Testis (tissue), 5 donors: Measurements from ENCODE around the gene SPOP. TPM values are rescaled to one million over a fixed set of nuclear protein-coding genes. Genes with fewer than 3 reads are reported as not detected.
"Not testable (repeated sequence)": the region's sequence is repeated elsewhere in the genome, so short reads cannot be mapped to it uniquely, and the experiment has no call there.

ENCODE experiments used
- DNase-seq: peaks from one replicate; pipeline ENCODE4 v3.0.0-alpha.2; 2019
- H3K27ac ChIP-seq, 2 donors: fragments of 200-600 bp; sonication (generic); one replicate each; pipeline ENCODE4 v1.5.1; 2019
- H3K27me3 ChIP-seq: fragments of 200-600 bp; sonication (generic); one replicate; pipeline ENCODE4 v1.5.1; 2019
- H3K36me3 ChIP-seq: fragments of 200-600 bp; sonication (generic); one replicate; pipeline ENCODE4 v1.5.1; 2017; ENCODE audit warnings: low read depth; ENCODE audit errors: missing control alignments
- H3K4me1 ChIP-seq: fragments of 200-600 bp; sonication (generic); one replicate; pipeline ENCODE4 v1.5.1; 2019
- H3K4me3 ChIP-seq, 2 donors: fragments of 200-600 bp; sonication (generic); one replicate each; pipeline ENCODE4 v1.5.1; 2017 to 2019
- H3K9me3 ChIP-seq: fragments of 200-600 bp; sonication (generic); one replicate; pipeline ENCODE4 v1.5.1; 2017
- POLR2A ChIP-seq: fragments of 450-650 bp; IDR thresholded peaks from one replicate; pipeline ENCODE4 v1.6.1; 2017; ENCODE audit warnings: antibody characterized with exemption, mild to moderate bottlenecking, moderate library complexity
- WGBS, 2 donors: methylation state at CpG; one replicate each; pipeline ENCODE4 v1.1.5; 2018; 5-methylcytosine and 5-hydroxymethylcytosine counted together
- intact Hi-C: fragments of 100-400 bp; cut with DNase I; formaldehyde crosslinking; loops from one replicate; pipeline ENCODE4 v1.15.1; 2023; ENCODE audit warnings: low total_unique reads
- long read RNA-seq, 2 donors: transcript quantifications; one replicate each; lab custom pipeline, GENCODE V29; 2026
- polyA plus RNA-seq: library from polyadenylated mRNA; stranded (reverse); fragments of 350-450 nt; fragmentation: Illumina TruSeq; extraction: RNeasy Lipid Tissue Mini Kit (QIAGEN cat#74804); gene quantifications from one replicate; pipeline ENCODE4 v1.2.3, GENCODE V29; 2014; ENCODE audit warnings: low read depth, low replicate concordance; ENCODE audit not compliant: insufficient read depth
- total RNA-seq, 2 donors: library from RNA; depleted of rRNA; stranded (reverse); fragments of >200 nt; gene quantifications; one replicate each; pipeline ENCODE4 v1.2.3, GENCODE V29; 2016
- TF ChIP-seq, protein P1 (sequence below), 3 experiments: fragments of 450-650 bp in 2 of 3; fragments of 200-600 bp in 1 of 3; sonication (generic) in 1 of 3; IDR thresholded peaks; one replicate each; pipeline ENCODE4 v1.5.1; 2016 to 2019; ENCODE audit warnings: antibody characterized with exemption in 3 of 3, mild to moderate bottlenecking in 2 of 3, moderate library complexity in 1 of 3

The SPOP gene
- total RNA-seq (10 to 100 TPM; 52.0 to 60.6 TPM), polyA plus RNA-seq (39.6 TPM)
- long read RNA-seq, donor 1, transcript SPOP-222 (2 exons, 421 nt), result minor isoform, 12 of 77 reads
- long read RNA-seq, donor 1, transcript SPOP-221 (1 exons, 2,135 nt), result major isoform, 35 of 77 reads
- long read RNA-seq, donor 1, transcript SPOP-206 (10 exons, 1,865 nt), result minor isoform, 20 of 77 reads
- long read RNA-seq, donor 1, partial matches to known transcripts, result 6 of 77 reads
- long read RNA-seq, donor 1, other reads (novel, unspliced or antisense), result 0 of 77 reads
- long read RNA-seq, donor 2, transcript SPOP-221 (1 exons, 2,135 nt), result major isoform, 21 of 42 reads
- long read RNA-seq, donor 2, transcript SPOP-206 (10 exons, 1,865 nt), result minor isoform, 12 of 42 reads
- long read RNA-seq, donor 2, transcript SPOP-222 (2 exons, 421 nt), result minor isoform, 8 of 42 reads
- long read RNA-seq, donor 2, partial matches to known transcripts, result 0 of 42 reads
- long read RNA-seq, donor 2, other reads (novel, unspliced or antisense), result 0 of 42 reads

DNA sequence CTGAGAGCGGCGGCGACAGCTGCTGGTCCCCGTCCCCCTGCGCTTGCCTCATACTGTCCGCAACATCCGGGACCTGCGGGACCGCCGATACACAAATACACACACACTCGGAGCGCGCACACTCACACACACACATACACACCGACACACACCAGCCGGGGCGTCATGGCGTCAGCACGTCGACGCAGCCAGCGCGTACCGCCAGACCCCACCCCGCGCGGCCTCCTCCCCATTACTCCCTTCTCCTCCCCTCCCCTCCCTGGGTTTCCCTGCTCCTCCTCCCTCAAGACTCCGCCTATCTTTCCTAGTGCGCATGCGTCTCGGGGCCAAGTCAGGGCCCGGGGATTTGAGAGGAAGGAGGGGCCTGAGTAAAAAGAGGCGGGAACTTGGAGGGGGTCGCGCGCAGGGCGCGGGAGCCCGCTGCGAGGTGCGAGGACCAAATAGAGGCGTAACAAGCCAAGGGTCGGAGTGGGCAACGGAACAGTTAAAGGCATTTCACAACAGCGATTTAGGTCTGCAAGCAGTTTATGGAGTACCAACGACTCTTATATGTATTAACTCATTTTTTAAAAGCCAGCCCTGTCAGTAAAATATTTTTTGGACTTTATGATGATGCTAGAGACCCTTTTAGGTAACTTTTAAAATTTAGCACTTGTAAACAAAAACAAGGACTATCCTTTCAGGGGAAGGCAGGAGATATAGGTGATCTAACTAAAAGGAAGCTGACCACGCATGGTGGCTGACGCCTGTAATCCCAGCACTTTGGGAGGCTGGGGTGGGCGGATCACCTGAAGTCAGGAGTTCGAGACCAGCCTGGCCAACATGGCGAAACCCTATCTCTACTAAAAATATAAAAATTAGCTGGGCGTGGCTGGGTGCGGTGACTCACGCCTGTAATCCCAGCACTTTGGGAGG is at the start of gene SPOP:
TSS of gene SPOP (minus strand) at position 165 of the 915 bp plus-strand sequence. CDS start 55,287 bp downstream, outside the sequence.
- intact Hi-C loops, result no loop called here
- peaks cover 22% of the 10 kb centered on the region for H3K4me1 ChIP-seq
- 11 to 14% methylated on average over 41 to 49 of the region's 53 CpGs for WGBS, 2 donors
- no peaks in the 10 kb centered on the region for H3K27me3 ChIP-seq
- H3K36me3 ChIP-seq, result no peaks in the 10 kb centered on the region
- H3K4me3 ChIP-seq, result peak within 1 kb of the TSS; percentile 74 to 94
- DNase-seq, result peak; percentile 99
- no peak for TF ChIP-seq POLR2A
- peak within 1 kb of the TSS; percentile 97 to 98 for H3K27ac ChIP-seq
- H3K9me3 ChIP-seq, result no peaks in the 10 kb centered on the region

DNA sequence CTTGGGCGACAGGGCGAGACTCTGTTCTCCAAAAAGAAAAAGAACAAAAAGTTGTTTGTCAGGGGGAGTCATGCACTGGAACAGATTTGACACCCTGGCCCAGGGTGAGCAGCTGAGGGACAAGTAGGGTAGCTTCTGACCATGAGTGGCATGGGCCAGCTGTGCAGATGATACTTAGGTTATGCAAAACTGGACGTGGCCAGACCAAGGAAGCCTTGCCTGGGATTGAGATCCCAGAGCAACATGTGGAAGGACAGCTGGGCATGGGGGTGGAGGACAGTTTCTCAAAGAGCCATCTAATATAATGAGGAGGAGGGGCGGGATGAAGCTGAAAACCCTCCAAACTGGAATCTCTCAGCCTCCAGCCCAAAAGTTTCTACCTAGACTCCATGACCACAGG is 49.5 kb upstream of the SPOP start:
- H3K9me3 ChIP-seq, result no peaks in the 10 kb centered on the region
- intact Hi-C loops, result no loop called here
- peaks cover 48% of the 10 kb centered on the region for H3K4me1 ChIP-seq
- DNase-seq, result no peak
- H3K4me3 ChIP-seq, result no peak overlapping the region
- 73 to 85% methylated on average over 4 of the region's 4 CpGs for WGBS, 2 donors
- TF ChIP-seq, protein P1, sequence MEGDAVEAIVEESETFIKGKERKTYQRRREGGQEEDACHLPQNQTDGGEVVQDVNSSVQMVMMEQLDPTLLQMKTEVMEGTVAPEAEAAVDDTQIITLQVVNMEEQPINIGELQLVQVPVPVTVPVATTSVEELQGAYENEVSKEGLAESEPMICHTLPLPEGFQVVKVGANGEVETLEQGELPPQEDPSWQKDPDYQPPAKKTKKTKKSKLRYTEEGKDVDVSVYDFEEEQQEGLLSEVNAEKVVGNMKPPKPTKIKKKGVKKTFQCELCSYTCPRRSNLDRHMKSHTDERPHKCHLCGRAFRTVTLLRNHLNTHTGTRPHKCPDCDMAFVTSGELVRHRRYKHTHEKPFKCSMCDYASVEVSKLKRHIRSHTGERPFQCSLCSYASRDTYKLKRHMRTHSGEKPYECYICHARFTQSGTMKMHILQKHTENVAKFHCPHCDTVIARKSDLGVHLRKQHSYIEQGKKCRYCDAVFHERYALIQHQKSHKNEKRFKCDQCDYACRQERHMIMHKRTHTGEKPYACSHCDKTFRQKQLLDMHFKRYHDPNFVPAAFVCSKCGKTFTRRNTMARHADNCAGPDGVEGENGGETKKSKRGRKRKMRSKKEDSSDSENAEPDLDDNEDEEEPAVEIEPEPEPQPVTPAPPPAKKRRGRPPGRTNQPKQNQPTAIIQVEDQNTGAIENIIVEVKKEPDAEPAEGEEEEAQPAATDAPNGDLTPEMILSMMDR (IDR thresholded peaks at IDR 0.05), result no peak
- no peak for TF ChIP-seq POLR2A
- no peak overlapping the region for H3K27ac ChIP-seq
- H3K27me3 ChIP-seq, result no peaks in the 10 kb centered on the region
- no peaks in the 10 kb centered on the region for H3K36me3 ChIP-seq

DNA sequence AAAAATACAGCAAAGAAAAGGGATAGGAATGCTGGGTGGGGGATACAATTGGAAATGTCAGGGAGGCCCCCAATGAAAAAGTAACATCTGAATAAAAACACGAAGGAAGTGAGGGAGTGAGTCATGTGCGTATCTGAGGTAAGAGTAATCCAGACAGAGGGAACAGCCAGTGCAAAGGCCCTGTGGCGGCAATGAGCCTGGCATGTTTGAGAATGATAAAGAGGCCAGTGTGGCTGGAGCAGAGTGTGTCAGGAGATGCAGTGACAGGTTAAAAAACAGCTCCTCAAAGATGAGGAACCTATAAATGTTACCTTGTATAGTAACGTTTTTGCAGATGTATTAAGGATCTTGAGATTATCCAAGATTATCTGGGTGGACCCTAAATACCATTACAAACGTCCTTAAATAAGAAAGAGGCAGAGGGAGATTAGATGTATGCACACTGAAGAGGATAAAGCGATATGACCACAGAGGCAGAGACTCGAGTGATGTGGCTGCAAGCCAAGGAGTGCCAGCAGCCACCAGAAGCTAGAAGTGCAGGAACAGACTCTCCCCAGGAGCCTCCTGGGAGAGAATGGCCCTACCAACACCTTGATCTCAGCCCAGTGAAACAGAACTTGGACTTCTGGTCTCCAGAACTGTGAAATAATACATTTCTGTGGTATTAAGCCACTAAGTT is 47.7 kb upstream of the SPOP start:
- no peak for DNase-seq
- no peak overlapping the region for H3K27ac ChIP-seq

DNA sequence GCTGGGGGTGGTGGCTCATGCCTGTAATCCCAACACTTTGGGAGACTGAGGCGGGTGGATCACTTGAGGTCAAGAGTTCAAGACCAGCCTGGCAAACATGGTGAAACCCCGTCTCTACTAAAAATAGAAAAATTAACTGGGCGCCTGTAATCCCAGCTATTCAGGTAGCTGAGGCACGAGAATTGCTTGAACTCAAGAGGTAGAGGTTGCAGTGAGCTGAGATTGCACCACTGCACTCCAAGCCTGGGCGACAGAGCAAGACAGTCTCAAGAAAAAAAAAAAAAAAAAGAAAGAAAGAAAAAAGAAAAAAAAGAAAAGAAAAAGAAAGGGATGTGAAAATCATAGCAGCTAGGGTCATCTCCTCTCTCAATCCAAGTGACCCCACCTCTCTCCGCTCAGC is 46.7 kb upstream of the SPOP start:
- peak overlapping the region in 1 of 2 donors; percentile 50 for H3K27ac ChIP-seq
- intact Hi-C loops, result not testable (repeated sequence)
- WGBS, 2 donors, result 81 to 83% methylated on average over 6 of the region's 6 CpGs

More for the DNA sequence above, 47.7 kb upstream of the SPOP start:
- intact Hi-C loops, result no loop called here
- peaks cover 43% of the 10 kb centered on the region for H3K4me1 ChIP-seq
- H3K9me3 ChIP-seq, result no peaks in the 10 kb centered on the region
- TF ChIP-seq, protein P1 (IDR thresholded peaks at IDR 0.05), result no peak
- TF ChIP-seq POLR2A, result no peak
- no peaks in the 10 kb centered on the region for H3K36me3 ChIP-seq
- H3K27me3 ChIP-seq, result no peaks in the 10 kb centered on the region
- WGBS, 2 donors, result 81 to 82% methylated on average over 7 of the region's 7 CpGs
- no peak overlapping the region for H3K4me3 ChIP-seq

DNA sequence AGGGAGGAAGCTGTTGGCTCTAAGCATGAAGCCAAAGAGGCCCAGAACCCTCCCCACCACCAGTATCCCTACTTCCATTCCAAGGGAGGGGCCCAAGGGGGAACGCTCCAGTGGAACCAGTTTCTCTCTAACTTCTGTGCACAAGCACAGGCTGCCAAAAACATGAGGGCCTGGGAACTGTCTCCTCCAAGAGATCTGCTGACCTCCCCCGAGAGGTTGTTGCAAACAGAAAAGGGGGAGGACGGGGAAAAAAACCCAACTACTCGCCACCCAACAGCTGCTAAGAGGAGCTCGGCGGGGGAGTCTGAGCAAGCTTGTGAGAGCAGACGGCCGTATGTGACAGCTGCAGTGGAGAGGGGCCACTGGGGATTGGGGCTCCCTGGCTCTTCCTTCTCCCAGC is 45.5 kb upstream of the SPOP start:
- DNase-seq, result peak; percentile 83
- H3K4me3 ChIP-seq, result no peak overlapping the region
- intact Hi-C loops, result no loop called here
- WGBS, 2 donors, result 38 to 39% methylated on average over 8 of the region's 8 CpGs
- no peak for TF ChIP-seq POLR2A
- TF ChIP-seq, protein P1 (IDR thresholded peaks at IDR 0.05), result no peak
- H3K27me3 ChIP-seq, result no peaks in the 10 kb centered on the region
- H3K4me1 ChIP-seq, result peaks cover 29% of the 10 kb centered on the region
- H3K36me3 ChIP-seq, result no peaks in the 10 kb centered on the region
- H3K9me3 ChIP-seq, result no peaks in the 10 kb centered on the region
- H3K27ac ChIP-seq, result peak overlapping the region; percentile 16 to 50

More for the DNA sequence above, 46.7 kb upstream of the SPOP start:
- H3K4me1 ChIP-seq, result peaks cover 39% of the 10 kb centered on the region
- not testable (repeated sequence) for DNase-seq, H3K9me3 ChIP-seq, H3K27me3 ChIP-seq, H3K4me3 ChIP-seq, H3K36me3 ChIP-seq
